ENCODE data around the gene CLEC12A. TPM values are rescaled to one million over a fixed set of nuclear protein-coding genes. Genes with fewer than 3 reads are reported as not detected.

The CLEC12A gene
- total RNA-seq, 2 donors from 2014 or later = 0.99 TPM; not detected in 1

DNA sequence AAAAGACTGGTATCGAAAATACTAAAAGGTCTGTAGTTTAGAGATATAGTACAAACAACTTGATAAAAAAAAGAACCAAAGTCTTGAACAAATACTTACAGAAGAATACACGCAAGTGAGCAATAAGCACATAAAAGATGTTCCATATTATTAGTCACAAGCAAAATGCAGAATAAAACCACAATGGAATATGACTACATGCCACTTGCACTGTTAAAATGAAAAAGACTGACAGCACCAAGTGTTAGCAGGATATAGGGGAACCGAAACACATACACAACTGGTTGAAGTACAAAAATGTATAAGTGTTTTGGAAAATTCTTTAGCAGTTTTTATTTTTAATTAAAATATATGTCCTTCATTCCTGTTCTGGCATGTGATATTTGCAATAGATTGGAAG lies 42.6 kb upstream of the CLEC12A start:
- H3K9me3 ChIP-seq = no peaks in the 10 kb centered on the region
- H3K4me1 ChIP-seq = no peaks in the 10 kb centered on the region
- no peak for DNase-seq
- H3K4me3 ChIP-seq = no peak overlapping the region
- no peak for TF ChIP-seq POLR2A (IDR thresholded peaks at IDR 0.05)
- TF ChIP-seq, protein P1, sequence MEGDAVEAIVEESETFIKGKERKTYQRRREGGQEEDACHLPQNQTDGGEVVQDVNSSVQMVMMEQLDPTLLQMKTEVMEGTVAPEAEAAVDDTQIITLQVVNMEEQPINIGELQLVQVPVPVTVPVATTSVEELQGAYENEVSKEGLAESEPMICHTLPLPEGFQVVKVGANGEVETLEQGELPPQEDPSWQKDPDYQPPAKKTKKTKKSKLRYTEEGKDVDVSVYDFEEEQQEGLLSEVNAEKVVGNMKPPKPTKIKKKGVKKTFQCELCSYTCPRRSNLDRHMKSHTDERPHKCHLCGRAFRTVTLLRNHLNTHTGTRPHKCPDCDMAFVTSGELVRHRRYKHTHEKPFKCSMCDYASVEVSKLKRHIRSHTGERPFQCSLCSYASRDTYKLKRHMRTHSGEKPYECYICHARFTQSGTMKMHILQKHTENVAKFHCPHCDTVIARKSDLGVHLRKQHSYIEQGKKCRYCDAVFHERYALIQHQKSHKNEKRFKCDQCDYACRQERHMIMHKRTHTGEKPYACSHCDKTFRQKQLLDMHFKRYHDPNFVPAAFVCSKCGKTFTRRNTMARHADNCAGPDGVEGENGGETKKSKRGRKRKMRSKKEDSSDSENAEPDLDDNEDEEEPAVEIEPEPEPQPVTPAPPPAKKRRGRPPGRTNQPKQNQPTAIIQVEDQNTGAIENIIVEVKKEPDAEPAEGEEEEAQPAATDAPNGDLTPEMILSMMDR (IDR thresholded peaks at IDR 0.05) = no peak
- intact Hi-C loops (cut with DNase I) = loop anchor here (10.0 kb wide), 1 partner anchor 184 kb away; no protein-coding TSS in a partner anchor
- no peak overlapping the region for H3K27ac ChIP-seq
- no peaks in the 10 kb centered on the region for H3K27me3 ChIP-seq
- ATAC-seq = no peak
- WGBS, 2 donors = 69 to 79% methylated on average over 3 of the region's 3 CpGs
- H3K36me3 ChIP-seq (replicated peaks in 1 of 2; ENCODE audit: insufficient read depth in 1 of 2, low read depth in 2 of 2) = no peaks in the 10 kb centered on the region

DNA sequence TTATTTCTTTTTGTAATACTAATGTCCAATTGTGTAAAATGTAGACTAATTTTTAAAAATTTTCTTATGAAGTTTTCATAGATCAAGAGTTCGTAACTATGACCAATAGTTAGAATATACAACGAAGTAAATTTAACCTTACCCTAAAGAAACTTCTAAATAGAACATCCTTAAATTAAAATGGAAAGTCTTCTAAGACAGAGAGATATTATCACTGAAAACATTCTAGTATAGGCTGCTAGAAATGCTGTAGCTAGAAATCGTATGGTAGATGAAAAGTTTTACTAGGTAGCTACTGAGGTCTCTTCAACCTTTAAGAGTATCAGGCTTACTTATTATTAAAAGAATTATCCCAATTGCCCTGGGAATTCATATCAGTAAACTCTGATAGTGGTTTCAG lies 40.0 kb upstream of the CLEC12A start:
- Histone ChIP-seq H3K4me3 (no peak overlapping the region), H3K9me3 (no peaks in the 10 kb centered on the region), H3K36me3 (replicated peaks in 1 of 2; ENCODE audit: insufficient read depth in 1 of 2, low read depth in 2 of 2) (no peaks in the 10 kb centered on the region), H3K27ac (no peak overlapping the region), H3K27me3 (no peaks in the 10 kb centered on the region), H3K4me1 (no peaks in the 10 kb centered on the region)
- DNase-seq (no peak), ATAC-seq (no peak)
- 48 to 50% methylated on average over 3 of the region's 3 CpGs for WGBS, 2 donors
- intact Hi-C loops (cut with DNase I) = no loop called here
- no peak for TF ChIP-seq POLR2A (IDR thresholded peaks at IDR 0.05)
- TF ChIP-seq, protein P1 (IDR thresholded peaks at IDR 0.05) = no peak

DNA sequence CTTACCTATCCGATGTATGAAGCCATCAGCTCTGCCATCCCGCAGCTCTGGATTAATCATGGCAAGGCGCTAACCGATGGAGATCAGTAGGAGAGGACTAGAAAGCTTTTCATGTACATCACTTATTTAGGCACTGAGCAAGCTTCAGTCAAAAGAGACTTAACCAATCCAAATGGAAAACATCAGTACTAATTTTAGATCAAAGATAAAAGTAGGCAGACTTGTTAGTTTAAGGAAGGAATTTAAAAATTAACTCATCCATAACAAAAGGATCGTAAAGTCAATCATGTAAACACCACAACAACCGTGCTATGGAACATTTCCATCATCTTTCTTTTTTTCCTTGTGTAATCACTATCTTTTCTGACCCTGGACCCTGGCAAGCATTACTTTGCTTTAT lies 38.9 kb upstream of the CLEC12A start, which contains the start of gene CLEC2A:
CLEC2A (minus strand) TSS at position 101 of the 400 bp plus-strand sequence; CDS start at position 60, 41 bp downstream.
- TF ChIP-seq, protein P1 (IDR thresholded peaks at IDR 0.05) = no peak
- no peak for TF ChIP-seq POLR2A (IDR thresholded peaks at IDR 0.05)
- H3K27me3 ChIP-seq = no peaks in the 10 kb centered on the region
- DNase-seq (no peak), ATAC-seq (no peak)
- intact Hi-C loops (cut with DNase I) = no loop called here
- no peaks in the 10 kb centered on the region for H3K9me3 ChIP-seq
- no peak within 1 kb of the TSS for H3K27ac ChIP-seq
- no peaks in the 10 kb centered on the region for H3K4me1 ChIP-seq
- H3K36me3 ChIP-seq (replicated peaks in 1 of 2; ENCODE audit: insufficient read depth in 1 of 2, low read depth in 2 of 2) = no peaks in the 10 kb centered on the region
- no peak within 1 kb of the TSS for H3K4me3 ChIP-seq
- WGBS, 2 donors = 70 to 71% methylated on average over 6 of the region's 6 CpGs

DNA sequence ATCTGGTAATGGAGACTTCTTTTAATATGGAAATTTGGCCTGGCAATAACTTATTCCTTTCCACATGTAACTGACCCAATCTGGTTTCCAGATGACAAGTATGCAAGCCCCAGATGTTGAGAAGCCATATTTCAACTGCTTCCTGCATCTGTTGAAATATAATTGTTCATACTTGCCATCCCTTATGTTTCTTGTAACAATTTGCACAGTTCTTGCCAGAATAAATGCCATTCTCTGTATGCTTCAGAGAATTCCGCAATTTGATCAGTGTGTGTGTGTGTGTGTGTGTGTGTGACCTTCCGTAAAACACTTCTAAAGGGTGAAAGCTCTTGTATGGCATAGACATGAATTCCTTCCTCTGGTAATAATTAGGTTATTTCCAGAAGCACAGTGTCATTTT lies 37.3 kb upstream of the CLEC12A start:
- Histone ChIP-seq H3K27me3 (no peaks in the 10 kb centered on the region), H3K9me3 (no peaks in the 10 kb centered on the region), H3K27ac (no peak overlapping the region), H3K36me3 (replicated peaks in 1 of 2; ENCODE audit: insufficient read depth in 1 of 2, low read depth in 2 of 2) (no peaks in the 10 kb centered on the region), H3K4me1 (no peaks in the 10 kb centered on the region), H3K4me3 (no peak overlapping the region)
- whole genome bisulfite sequencing, 2 donors = 76 to 88% methylated on average over 2 of the region's 2 CpGs
- TF ChIP-seq, protein P1 (IDR thresholded peaks at IDR 0.05) = no peak
- TF ChIP-seq POLR2A (IDR thresholded peaks at IDR 0.05) = no peak
- ATAC-seq = no peak
- no peak for DNase-seq
- intact Hi-C loops (cut with DNase I) = no loop called here

DNA sequence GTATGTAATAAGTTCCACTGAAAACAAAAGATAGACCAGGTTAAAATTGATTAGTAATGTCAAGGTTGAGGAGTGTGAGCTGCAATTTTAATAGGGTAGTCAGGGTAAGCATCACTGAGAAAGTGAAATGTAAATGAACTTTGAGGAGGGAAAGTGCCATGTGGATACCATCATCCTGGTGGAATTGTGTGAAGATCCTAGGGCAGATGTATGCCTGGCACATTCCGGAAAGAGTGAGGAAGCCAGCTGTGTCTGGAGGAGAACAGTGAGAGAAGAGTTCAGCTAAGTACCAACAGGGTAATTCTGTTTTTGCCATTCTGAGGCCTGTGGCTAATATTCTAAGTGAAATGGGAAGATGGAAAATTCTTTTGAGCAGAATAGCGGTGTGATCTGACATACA lies 36.2 kb upstream of the CLEC12A start:
- H3K27ac ChIP-seq = no peak overlapping the region
- TF ChIP-seq, protein P1 (IDR thresholded peaks at IDR 0.05) = no peak
- TF ChIP-seq POLR2A (IDR thresholded peaks at IDR 0.05) = no peak
- 71 to 85% methylated on average over 2 of the region's 2 CpGs for WGBS, 2 donors
- no peaks in the 10 kb centered on the region for H3K9me3 ChIP-seq
- DNase-seq = no peak
- H3K4me3 ChIP-seq = no peak overlapping the region
- no peaks in the 10 kb centered on the region for H3K27me3 ChIP-seq
- intact Hi-C loops (cut with DNase I) = no loop called here
- ATAC-seq = no peak
- H3K36me3 ChIP-seq (replicated peaks in 1 of 2; ENCODE audit: insufficient read depth in 1 of 2, low read depth in 2 of 2) = no peaks in the 10 kb centered on the region
- no peaks in the 10 kb centered on the region for H3K4me1 ChIP-seq
